ENCODE data around the gene ABHD16B.

DNA sequence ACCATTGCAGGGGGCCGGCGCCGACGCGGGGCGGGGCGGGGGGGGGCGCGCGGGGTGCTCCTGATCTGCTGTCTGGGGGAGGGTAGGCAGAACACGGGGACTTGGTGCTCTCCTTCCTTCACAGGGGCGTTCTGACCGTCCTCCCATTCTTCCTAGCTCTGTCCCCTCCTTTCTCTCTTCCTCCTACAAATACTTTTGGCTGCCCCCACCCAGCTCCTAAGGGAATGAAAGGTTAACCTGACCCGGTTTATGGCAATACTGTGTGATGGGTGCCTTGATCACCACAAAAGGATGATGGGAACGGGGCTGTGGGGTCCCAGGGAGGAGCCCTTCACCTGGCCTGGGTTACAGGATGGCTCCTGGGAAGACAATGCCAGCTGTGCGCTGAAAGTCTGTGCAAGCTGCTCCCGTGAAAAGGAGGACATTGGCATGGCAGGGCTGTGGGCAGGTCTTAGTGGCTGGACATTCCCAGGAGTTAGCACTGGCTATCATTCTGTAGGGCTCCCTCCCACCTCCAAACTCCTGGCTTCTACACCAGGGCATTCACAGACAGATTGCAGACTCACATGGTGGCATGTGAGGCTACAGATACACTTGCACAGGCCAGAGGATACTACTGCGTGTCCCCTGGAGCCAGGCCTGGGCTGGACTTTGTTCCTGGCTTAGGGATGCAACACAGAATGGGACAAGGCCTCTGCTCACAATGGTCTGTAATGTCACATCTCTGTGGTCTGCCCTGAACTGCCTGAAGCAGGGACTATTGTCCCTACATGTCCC is 1.9 kb downstream of the ABHD16B start:
- TF ChIP-seq, protein P1, sequence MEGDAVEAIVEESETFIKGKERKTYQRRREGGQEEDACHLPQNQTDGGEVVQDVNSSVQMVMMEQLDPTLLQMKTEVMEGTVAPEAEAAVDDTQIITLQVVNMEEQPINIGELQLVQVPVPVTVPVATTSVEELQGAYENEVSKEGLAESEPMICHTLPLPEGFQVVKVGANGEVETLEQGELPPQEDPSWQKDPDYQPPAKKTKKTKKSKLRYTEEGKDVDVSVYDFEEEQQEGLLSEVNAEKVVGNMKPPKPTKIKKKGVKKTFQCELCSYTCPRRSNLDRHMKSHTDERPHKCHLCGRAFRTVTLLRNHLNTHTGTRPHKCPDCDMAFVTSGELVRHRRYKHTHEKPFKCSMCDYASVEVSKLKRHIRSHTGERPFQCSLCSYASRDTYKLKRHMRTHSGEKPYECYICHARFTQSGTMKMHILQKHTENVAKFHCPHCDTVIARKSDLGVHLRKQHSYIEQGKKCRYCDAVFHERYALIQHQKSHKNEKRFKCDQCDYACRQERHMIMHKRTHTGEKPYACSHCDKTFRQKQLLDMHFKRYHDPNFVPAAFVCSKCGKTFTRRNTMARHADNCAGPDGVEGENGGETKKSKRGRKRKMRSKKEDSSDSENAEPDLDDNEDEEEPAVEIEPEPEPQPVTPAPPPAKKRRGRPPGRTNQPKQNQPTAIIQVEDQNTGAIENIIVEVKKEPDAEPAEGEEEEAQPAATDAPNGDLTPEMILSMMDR (IDR thresholded peaks at IDR 0.05; ENCODE audit: low read depth, low read length): no peak
- no peak for TF ChIP-seq EZH2phosphoT487 (IDR thresholded peaks at IDR 0.05; ENCODE audit: low read depth)
